SK-N-SH treated with all-trans-retinoic acid at 6 μM for 48 hours (cell line): Measurements from ENCODE around the gene KIAA0319L.
"Not testable (repeated sequence)": the region's sequence is repeated elsewhere in the genome, so short reads cannot be mapped to it uniquely, and the experiment has no call there.

Source experiments
- ATAC-seq: fragments of 200-7000 bp; cut with Tn5 transposase; 3 replicates; pipeline ENCODE4 v1.9.1; 2020; ENCODE audit warnings: mild to moderate bottlenecking, moderate library complexity
- CSDC2 ChIP-seq: fragments of 250-450 bp; sonication (Bioruptor Pico); IDR thresholded peaks from 2 replicates; pipeline ENCODE4 v1.5.0; 2020; ENCODE audit warnings: mild to moderate bottlenecking, moderate library complexity
- GLIS3 ChIP-seq: fragments of 250-450 bp; sonication (Bioruptor Pico); IDR thresholded peaks from 2 replicates; pipeline ENCODE4 v1.5.0; 2020; ENCODE audit warnings: mild to moderate bottlenecking, moderate library complexity
- ISL1 ChIP-seq: fragments of 250-450 bp; sonication (Bioruptor Pico); IDR thresholded peaks from 2 replicates; pipeline ENCODE4 v2.1.2; 2022; ENCODE audit warnings: mild to moderate bottlenecking, moderate library complexity
- OSR1 ChIP-seq: fragments of 250-450 bp; sonication (Bioruptor Pico); IDR thresholded peaks from 2 replicates; pipeline ENCODE4 v1.8.0; 2022; ENCODE audit warnings: moderate library complexity, mild to moderate bottlenecking, inconsistent platforms
- POU6F1 ChIP-seq: fragments of 250-450 bp; sonication (Bioruptor Pico); IDR thresholded peaks from 2 replicates; pipeline ENCODE4 v1.8.0; 2021; ENCODE audit warnings: low read depth, mild to moderate bottlenecking, moderate library complexity, borderline replicate concordance
- PPARA ChIP-seq: fragments of 250-450 bp; sonication (Bioruptor Pico); IDR thresholded peaks from 2 replicates; pipeline ENCODE4 v1.5.0; 2020; ENCODE audit warnings: mild to moderate bottlenecking, borderline replicate concordance
- RARB ChIP-seq: fragments of 250-450 bp; sonication (Bioruptor Pico); IDR thresholded peaks from 2 replicates; pipeline ENCODE4 v1.8.0; 2021; ENCODE audit warnings: mild to moderate bottlenecking, moderate library complexity
- TCF4 ChIP-seq: fragments of 250-450 bp; sonication (Bioruptor Pico); IDR thresholded peaks from 2 replicates; pipeline ENCODE4 v1.8.0; 2021; ENCODE audit warnings: mild to moderate bottlenecking, moderate library complexity, borderline replicate concordance
- TOX ChIP-seq: fragments of 250-450 bp; sonication (Bioruptor Pico); IDR thresholded peaks from 2 replicates; pipeline ENCODE4 v1.8.0; 2021; ENCODE audit warnings: mild to moderate bottlenecking, moderate library complexity, borderline replicate concordance
- ZFP3 ChIP-seq: fragments of 250-450 bp; sonication (Bioruptor Pico); IDR thresholded peaks from 2 replicates; pipeline ENCODE4 v1.5.0; 2020; ENCODE audit warnings: mild to moderate bottlenecking, moderate library complexity
- ZFP30 ChIP-seq: fragments of 450-650 bp; formaldehyde crosslinking; IDR thresholded peaks from 2 replicates; pipeline ENCODE4 v1.5.0; 2022; ENCODE audit warnings: mild to moderate bottlenecking, moderate library complexity
- ZNF8 ChIP-seq: fragments of 450-650 bp; formaldehyde crosslinking; IDR thresholded peaks from 2 replicates; pipeline ENCODE4 v1.5.0; 2020; ENCODE audit warnings: mild to moderate bottlenecking, moderate library complexity
- TF ChIP-seq, protein P1 (sequence below): fragments of 250-450 bp; sonication (Bioruptor Pico); IDR thresholded peaks from 2 replicates; pipeline ENCODE4 v1.5.1; 2020; ENCODE audit warnings: low read depth, mild to moderate bottlenecking, moderate library complexity
- TF ChIP-seq, protein P2 (sequence below): fragments of 250-450 bp; sonication (Bioruptor Pico); IDR thresholded peaks from 2 replicates; pipeline ENCODE4 v1.5.0; 2020; ENCODE audit warnings: mild to moderate bottlenecking, moderate library complexity
- TF ChIP-seq, protein P3 (sequence below): fragments of 250-450 bp; sonication (Bioruptor Pico); IDR thresholded peaks from 2 replicates; pipeline ENCODE4 v1.8.0; 2020; ENCODE audit warnings: mild to moderate bottlenecking, moderate library complexity, borderline replicate concordance

The KIAA0319L gene

DNA sequence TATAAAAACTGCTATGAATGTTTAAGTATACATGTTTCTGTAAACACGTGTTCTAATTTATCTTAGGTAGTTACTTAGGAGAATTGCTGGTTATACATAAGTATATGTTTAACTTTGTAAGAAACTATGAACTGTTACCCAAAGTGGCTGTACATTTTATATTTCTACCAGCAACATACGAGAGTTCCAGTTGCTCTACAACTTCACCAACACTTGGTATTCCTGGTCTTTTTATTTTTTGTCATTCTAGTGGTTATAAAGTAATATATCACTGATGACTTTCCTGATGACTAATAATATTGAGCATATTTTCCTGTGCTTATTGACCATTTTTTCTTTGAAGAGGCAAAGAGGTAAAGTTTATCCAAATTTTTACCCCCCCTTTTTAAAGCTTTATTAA lies 76.0 kb downstream of the KIAA0319L start:
- no peak for ATAC-seq
- TF ChIP-seq OSR1, result no peak

- TF ChIP-seq ZFP3 (CRISPR knock-in tag) (no peak), ISL1 (CRISPR knock-in tag) (no peak), TCF4 (CRISPR knock-in tag) (no peak), PPARA (CRISPR knock-in tag) (no peak), OSR1 (no peak), ZNF8 (CRISPR knock-in tag) (no peak)
- TF ChIP-seq, protein P1, sequence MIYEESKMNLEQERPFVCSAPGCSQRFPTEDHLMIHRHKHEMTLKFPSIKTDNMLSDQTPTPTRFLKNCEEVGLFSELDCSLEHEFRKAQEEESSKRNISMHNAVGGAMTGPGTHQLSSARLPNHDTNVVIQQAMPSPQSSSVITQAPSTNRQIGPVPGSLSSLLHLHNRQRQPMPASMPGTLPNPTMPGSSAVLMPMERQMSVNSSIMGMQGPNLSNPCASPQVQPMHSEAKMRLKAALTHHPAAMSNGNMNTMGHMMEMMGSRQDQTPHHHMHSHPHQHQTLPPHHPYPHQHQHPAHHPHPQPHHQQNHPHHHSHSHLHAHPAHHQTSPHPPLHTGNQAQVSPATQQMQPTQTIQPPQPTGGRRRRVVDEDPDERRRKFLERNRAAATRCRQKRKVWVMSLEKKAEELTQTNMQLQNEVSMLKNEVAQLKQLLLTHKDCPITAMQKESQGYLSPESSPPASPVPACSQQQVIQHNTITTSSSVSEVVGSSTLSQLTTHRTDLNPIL (CRISPR knock-in tag), result no peak
- TF ChIP-seq, all 23 proteins: peak for 0
Measured at GRCh38 chr1:35477870-35478269, 79.3 kb downstream of the KIAA0319L start.

DNA sequence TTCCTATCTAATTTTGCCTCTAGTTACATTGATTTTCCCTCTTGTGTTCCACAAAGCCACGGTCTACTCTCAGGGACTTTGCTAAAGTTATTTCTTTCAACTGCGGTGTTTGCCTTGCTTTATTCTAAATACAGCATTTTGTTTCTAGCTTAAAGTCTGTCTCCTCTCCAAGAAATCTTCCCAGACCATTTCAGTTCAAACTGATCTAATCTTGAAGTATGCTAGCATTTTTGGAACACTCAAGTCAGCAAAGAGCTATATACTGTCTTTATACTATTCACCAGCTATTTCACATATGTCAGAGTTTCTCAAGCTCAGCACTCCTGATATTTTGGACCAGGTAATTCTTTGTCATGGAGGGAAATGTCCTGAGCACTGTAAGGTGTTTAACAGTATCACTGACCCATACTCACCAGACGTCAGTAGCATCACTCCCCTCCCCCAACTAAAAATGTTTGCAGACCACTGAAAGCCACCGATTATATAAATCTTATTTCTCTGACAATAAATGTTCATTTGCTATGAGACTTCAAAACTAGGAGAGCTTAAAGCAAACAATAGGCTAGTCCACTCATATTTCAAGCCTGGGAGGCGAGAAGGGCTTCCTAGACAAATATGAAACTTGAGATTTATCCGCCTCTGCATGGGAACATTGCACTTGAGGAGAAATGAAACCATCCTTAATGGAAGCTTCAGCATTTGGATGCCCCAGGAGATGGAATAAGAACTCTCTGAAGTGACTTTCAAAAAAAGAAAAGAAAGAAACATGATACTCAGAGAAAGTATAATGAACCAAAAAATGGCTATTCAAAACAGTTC lies 81.1 kb downstream of the KIAA0319L start:
- ATAC-seq, result no peak
- TF ChIP-seq RARB (CRISPR knock-in tag) (no peak), OSR1 (no peak), TOX (CRISPR knock-in tag) (no peak), ZFP30 (CRISPR knock-in tag) (no peak), ZNF8 (CRISPR knock-in tag) (no peak)
- TF ChIP-seq, protein P2, sequence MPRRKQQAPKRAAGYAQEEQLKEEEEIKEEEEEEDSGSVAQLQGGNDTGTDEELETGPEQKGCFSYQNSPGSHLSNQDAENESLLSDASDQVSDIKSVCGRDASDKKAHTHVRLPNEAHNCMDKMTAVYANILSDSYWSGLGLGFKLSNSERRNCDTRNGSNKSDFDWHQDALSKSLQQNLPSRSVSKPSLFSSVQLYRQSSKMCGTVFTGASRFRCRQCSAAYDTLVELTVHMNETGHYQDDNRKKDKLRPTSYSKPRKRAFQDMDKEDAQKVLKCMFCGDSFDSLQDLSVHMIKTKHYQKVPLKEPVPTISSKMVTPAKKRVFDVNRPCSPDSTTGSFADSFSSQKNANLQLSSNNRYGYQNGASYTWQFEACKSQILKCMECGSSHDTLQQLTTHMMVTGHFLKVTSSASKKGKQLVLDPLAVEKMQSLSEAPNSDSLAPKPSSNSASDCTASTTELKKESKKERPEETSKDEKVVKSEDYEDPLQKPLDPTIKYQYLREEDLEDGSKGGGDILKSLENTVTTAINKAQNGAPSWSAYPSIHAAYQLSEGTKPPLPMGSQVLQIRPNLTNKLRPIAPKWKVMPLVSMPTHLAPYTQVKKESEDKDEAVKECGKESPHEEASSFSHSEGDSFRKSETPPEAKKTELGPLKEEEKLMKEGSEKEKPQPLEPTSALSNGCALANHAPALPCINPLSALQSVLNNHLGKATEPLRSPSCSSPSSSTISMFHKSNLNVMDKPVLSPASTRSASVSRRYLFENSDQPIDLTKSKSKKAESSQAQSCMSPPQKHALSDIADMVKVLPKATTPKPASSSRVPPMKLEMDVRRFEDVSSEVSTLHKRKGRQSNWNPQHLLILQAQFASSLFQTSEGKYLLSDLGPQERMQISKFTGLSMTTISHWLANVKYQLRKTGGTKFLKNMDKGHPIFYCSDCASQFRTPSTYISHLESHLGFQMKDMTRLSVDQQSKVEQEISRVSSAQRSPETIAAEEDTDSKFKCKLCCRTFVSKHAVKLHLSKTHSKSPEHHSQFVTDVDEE (CRISPR knock-in tag), result no peak
- TF ChIP-seq, protein P3, sequence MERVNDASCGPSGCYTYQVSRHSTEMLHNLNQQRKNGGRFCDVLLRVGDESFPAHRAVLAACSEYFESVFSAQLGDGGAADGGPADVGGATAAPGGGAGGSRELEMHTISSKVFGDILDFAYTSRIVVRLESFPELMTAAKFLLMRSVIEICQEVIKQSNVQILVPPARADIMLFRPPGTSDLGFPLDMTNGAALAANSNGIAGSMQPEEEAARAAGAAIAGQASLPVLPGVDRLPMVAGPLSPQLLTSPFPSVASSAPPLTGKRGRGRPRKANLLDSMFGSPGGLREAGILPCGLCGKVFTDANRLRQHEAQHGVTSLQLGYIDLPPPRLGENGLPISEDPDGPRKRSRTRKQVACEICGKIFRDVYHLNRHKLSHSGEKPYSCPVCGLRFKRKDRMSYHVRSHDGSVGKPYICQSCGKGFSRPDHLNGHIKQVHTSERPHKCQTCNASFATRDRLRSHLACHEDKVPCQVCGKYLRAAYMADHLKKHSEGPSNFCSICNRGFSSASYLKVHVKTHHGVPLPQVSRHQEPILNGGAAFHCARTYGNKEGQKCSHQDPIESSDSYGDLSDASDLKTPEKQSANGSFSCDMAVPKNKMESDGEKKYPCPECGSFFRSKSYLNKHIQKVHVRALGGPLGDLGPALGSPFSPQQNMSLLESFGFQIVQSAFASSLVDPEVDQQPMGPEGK, result no peak

More at GRCh38 chr1:35477870-35478269, 79.3 kb downstream of the KIAA0319L start:
- ATAC-seq, result no peak

GRCh38 chr1:35475356-35475755 lies 81.8 kb downstream of the KIAA0319L start:
- ATAC-seq, result no peak
- no peak for TF ChIP-seq TOX (CRISPR knock-in tag)
- TF ChIP-seq ZFP3 (CRISPR knock-in tag), result no peak
- TF ChIP-seq OSR1, result no peak
- TF ChIP-seq CSDC2 (CRISPR knock-in tag), result no peak
- no peak for TF ChIP-seq GLIS3 (CRISPR knock-in tag)
- TF ChIP-seq, all 23 proteins: peak for 0

DNA sequence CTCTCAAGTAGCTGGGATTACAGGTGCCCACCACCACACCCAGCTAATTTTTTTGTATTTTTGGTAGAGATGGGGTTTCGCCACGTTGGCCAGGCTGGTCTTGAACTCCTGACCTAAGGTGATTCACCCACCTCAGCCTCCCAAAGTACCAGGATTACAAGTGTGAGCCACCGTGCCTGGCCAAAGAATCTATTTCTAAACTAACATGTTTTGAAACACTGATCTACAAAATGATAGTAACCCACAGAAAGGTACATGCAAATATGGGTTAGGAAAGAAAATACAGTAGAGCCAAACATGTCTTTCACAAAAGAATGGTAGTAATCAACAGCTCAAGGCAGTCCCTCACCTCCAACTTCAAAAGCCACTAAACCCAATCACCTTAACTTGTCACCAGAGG lies 84.0 kb downstream of the KIAA0319L start:
- ATAC-seq, result not testable (repeated sequence)

DNA sequence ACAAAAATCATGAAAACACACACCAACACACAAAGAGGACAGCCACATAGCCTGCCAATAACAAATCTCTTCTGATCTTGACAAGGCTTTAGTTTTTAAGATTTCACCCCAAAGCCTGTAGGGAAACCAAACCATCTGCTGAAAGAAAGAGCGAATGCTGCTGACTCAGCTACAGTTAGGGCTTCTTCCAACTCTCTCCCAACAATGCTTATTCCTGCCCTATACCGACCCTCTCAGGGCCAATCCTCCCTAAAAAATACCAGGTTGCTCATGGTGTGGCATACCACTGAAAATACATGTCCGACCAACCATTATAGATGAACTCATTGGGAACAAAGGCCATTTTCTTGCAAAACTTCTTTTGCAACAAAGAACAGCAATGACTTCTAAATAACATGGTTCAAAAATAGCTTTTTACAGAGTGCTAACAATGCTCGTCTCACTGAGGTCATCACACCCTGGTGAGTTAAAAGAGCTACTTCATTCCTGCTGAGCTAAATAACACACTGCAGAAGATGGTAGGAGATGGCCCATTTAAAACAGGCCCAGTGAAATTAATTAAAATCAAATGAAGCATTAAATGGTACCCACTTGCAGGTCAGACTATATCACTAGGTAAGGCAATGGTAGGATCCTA lies 86.1 kb downstream of the KIAA0319L start:
- no peak for ATAC-seq
- TF ChIP-seq OSR1, result no peak
- TF ChIP-seq, protein P2 (CRISPR knock-in tag), result no peak
- no peak for TF ChIP-seq ZFP3 (CRISPR knock-in tag)
- no peak for TF ChIP-seq POU6F1 (CRISPR knock-in tag)
- TF ChIP-seq ISL1 (CRISPR knock-in tag), result no peak
